KG1 (cell line): ENCODE results near the gene LRRTM3.

Experiments
- DNase-seq: peaks from one replicate; lab custom pipeline; 2025; lab: John Stamatoyannopoulos, UW

LRRTM3 gene

DNA sequence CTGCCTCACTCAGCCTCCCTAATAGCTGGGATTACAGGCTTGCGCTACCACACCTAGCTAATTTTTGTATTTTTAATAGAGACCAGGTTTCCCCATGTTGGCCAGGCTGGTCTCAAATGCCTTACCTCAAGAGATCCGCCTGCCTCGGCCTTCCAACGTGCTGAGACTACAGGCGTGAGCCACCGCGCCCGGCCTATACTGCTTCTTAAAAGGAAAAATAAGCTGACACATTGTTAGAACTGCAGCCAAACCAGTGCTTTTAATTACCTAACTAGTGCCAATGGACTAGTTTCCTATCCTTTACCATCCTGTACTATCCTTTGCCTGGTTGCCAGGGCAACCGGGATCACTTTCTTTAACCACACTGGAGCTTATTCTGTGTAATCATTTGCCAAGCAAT, 108.0 kb downstream of the LRRTM3 start:
- DNase-seq, result no peak

DNA sequence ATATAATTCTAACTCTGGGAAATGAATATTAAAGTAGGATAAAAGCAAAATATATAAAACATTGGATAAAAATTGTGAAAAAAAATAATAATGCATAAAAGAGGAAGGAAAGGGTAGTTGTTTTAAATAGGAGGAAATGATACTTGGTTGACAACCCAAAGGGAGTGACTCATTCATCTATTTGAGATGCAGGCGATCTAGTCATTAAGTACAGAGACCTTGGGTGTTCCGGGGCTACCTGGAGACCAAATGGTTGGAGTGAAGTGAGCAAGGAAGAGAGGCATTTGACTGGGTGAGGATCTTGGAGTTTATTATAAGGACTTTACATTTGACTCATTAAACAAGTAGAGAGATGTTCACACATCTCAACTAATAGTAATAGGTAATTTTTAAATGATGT, 111.0 kb downstream of the LRRTM3 start:
- no peak for DNase-seq

DNA sequence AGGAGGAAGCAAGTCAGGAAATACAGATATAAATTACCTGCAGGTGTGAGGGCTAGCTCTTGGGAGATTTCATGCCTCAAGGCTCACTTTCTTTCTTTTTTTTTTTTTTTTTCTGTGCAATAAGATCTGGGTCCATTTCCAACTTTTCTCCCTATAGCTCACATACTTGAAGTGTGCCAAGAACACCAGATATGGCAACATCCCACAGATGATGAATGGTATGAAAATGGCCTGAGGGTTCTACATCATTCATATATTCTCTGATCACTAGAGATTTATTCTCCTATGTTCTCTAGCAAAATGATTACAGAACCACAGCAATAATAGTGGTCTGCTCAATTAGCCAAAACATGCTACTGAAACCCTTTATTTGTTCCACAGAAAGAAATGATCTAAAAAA, 117.2 kb downstream of the LRRTM3 start:
- no peak for DNase-seq

DNA sequence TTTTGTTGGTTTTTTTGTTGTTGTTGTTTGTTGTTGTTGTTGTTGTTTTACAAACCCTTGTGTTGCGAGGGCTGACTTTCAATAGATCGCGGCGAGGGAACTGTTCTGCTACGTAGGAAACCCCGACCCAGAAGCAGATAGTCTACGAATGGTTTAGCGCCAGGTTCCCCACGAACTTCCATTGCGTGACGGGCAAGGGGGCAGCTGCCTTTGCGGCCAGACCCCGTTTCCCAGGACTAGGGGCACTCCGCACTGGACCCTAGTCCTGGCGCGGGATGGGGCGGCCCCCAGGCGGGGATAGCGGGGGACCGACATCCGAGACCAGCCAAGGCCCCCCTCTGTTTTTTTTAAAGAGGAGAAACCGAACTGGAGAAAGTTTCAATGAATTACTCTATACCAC, 119.6 kb downstream of the LRRTM3 start:
- no peak for DNase-seq

DNA sequence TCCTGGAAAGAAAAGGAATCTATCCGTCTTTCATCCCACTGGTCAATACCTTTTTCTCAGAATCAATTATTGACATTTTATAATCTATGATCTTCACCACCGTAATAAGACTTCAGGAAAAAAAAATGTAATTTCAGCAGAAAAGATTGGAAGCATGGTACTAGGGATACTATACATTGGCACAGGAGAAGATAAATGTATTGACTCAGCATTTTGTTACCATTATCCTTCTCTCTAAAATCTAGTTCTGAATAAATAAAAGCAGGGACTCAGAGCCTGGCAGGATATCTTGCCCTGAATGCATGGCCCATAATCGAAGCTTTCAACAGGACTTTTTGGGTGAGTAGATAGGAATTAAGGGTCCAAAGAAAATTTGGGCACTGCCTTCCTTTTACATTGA, 120.7 kb downstream of the LRRTM3 start:
- no peak for DNase-seq

DNA sequence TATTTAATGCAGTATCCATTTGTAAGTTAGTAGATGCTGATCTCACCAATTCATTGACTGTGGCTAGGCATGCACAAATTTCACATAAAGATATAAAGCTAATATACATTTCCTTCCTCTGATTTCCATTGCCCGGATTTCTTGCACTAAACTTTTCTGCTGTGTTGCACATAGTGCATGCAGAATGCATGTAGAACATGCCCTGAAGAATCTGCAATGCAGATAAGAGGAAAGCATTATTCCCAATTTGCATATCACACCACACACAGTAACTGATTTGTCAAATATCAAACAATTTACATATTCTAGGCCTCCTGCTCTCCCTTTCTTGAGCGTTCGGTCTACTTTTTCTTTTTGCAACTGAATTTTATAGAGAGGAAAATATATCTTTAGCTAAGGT, 124.2 kb downstream of the LRRTM3 start:
- no peak for DNase-seq

DNA sequence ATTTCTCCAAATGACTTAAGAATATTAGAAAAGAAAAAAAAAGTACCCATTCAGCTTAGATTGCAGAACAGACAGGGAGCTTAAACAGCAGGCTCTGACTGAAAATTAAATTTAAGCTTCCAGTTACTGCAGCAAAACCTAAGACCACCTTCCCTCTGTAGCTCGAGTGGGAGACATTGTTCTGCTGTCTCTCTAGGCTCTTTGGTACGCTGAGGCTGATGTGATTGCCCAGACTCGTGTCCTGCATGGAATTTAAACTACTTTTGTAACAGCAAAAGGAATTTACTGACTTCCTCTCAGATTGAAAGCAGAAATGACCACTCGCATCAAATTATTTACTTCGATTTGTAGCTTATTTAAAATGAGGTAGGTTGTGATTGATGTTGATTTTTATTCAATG, 124.6 kb downstream of the LRRTM3 start:
- no peak for DNase-seq

DNA sequence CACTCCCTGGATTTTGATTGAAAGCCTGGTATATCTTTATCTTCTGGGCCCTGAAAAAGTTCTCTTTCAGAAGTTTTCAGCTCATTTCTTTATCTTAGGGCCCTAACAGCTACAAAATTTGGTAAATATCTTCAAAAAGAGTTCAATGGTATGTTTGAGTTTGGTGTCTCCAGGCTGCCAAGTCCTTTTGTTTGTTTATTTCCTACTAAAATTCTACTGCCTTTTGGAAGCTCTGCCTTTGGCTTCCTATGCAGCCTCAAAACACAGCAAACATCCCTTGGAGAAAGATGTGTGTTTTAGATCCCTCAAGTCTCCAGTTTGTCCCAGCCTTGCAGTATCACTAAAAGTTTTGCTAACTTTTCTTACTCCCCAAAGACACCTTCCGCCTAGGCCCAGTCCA, 146.8 kb downstream of the LRRTM3 start:
- no peak for DNase-seq

DNA sequence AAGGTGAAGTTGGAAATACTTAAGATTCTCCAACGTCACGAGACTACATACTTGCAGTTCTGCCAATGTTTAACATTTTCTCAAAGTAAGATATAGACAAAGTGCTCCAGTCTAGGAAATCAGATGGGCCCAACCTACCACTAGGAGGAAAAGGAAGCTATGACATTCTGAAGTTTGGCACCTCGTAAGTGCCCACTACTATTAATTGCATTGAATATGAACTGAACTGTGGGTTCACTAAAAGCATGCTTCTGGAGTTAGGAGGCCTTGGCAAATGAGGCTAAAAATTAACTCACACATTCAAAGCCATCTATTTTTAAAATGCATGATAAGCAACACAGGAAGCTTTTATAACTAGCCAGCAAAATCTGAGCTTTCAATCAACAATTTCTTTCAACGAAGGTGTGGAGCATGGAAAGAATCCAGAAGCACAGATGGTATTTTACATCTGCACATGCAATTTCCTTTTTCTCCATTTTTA, 149.7 kb downstream of the LRRTM3 start:
- no peak for DNase-seq

DNA sequence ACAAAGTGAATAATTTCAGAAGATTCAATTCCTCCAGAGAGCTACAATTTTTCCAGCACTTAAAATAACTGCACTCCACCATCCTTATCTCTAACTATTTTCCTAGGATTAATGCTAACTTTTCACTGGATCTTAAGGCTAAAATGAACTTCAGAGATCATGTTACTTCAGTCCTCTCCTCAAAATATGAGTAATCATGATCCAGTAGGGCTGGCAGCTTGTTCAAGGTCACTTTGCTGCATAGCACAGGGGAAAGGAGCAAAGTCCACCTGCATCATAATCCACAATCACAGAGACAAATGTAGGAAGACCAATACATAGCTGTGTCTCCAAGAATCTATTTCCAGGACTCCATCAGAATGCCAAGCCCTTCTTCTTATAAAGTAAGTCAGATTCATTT, 150.3 kb downstream of the LRRTM3 start:
- DNase-seq, result no peak

DNA sequence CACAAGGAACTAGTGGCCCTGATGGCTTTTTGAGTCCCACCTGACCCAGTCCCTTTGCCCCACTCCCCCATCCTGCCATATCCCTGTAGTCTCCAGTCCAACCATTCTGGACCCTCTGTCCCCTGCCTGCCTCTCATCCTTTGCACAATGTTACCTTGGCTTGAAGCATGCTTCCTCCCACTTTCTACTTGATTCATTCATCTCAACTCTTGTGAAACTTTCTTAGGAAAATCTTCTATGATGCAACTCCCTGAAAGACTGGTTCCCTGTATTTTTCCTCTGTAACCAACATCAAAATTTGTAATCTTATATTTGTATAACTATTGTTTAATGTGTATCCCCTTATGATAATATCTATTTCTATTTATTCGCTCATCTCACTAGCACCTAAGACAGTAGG, 151.5 kb downstream of the LRRTM3 start:
- DNase-seq, result no peak

DNA sequence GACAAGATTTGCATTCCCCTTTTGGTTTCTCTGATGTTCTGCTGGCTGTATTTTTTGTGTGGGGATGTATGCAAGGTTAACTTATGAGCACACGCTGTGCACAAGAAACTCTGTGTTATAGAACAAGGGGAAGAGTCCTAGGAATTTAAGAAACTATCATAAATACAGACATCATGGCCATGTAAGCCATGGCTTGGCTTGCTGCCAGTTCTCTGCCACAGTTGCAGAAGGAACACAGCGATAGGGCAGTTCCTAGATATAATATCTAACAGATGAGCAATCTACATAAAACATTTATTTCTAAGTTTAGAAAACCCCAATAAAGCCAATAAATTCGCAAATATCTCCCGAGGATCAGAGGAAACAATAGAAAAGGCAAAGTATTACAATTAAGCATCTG, 153.3 kb downstream of the LRRTM3 start:
- DNase-seq, result no peak

DNA sequence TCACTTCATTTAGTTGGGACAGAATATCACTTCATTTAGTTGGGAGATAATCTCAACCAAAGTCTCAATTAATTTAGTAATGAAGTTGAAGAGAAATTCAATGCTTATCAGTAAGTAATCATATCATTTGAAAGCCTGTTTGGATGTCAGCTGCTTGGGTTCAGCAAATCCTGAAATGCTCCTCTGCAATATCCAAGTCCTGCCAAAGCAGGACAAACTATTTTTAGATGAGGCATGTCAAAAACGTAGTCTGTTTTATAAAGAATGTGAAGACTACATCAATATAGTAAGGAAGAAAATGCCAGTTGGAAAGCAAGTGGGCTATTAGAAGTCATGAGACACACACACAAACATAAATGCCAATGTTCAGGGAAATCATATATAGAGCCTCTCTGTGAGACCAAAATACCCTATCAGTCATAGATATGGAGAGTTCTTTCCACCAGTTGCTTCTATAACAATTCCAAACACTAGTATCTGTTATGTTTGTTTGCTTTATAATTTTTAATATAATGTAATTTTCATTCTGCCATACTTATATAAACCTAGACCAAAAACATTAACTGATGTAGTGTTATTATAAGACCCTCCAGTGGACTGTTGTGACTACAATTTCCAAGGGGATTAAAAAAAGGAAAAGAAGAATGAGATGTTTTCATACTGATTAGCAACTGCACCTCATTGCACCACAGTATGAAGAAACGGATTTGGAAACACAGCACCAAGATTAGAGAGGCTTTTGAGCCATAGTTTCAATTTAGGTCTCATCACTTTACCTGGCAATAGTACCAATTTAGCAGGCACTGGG, 160.7 kb downstream of the LRRTM3 start:
- DNase-seq, result no peak

DNA sequence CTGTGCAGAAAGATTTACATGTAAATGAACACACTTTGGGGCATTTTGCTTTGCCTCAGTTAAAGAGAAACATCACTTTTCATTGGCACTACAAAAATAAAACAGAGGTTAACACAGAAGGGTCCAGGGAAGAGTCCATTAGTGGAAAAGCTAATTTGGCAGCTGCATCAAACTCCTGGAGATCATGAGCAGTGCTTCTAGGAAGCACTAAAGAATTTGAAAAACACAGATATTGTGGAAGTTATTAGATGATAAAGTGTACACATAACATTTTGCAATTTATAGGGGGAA, 161.2 kb downstream of the LRRTM3 start:
- no peak for DNase-seq

DNA sequence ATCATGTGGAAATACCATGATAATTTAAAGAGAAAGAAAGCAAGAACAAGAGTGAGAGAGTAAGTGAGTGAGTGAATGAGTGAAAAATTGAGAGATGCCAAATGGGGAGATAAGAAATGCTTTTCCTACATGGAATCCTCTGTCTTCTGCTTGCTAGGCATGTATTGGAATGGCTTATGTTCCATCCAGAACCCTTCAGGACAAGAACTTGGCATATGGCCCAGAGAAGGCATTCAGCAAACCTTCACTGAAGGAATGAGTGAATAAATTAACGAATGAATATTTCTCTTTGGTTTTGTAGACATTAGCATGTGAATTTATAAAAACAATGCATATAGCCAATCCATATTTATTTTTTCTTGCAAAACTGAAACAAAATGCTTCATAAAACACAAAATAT, 162.2 kb downstream of the LRRTM3 start:
- no peak for DNase-seq

DNA sequence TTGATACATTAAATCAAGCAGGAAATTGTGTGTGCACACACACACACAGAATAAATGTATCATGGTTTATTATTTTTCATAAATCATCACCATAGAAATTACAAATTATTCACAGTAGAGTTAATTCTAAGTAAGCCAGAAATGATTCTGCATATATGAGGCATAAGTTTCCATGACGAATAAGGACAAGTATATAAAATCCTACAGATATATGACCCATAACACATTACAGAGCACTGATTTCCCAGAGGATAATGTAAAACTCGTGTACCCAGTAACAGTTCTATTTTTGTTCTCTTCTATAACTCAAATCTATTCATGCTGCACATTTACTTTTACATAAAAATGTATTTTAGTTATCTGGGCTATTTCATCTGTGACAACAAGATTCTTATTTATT, 169.7 kb downstream of the LRRTM3 start:
- no peak for DNase-seq

DNA sequence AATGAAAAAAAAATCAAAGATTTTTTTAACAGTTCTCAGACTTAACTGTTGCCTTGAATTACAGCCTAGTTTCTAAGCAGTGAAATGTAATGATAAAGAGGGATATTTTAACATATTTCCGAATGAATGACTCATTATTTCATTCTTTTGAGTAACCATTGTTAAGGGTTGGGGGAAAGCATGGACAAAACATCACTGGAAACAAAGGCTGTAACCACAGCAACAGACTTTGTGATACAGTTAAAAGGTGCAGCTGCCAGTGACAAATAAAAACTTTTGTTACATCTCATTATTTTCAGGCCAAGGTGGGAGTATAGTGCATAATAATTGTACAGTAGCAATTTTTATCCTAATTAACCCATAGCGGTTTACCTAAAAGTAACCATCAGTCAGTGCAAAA, 172.6 kb downstream of the LRRTM3 start:
- DNase-seq, result no peak

DNA sequence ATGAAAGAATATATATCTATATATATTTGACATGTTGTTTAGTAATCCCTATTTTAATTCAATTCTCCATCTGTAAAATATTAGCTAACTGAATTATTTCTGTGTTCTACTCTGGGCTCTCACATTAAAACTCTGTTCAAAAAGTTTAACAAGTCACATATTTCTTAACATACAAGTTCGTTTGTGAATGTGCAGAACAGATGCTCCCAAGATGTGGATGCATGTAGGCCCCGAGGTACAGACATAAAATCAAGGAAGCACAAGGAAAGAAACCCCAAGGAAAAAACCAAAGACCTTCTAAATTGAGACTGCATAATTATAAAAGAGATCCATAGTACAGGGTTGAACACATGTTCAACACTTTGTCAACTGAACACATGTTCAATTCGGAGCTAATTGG, 175.1 kb downstream of the LRRTM3 start:
- DNase-seq, result no peak

DNA sequence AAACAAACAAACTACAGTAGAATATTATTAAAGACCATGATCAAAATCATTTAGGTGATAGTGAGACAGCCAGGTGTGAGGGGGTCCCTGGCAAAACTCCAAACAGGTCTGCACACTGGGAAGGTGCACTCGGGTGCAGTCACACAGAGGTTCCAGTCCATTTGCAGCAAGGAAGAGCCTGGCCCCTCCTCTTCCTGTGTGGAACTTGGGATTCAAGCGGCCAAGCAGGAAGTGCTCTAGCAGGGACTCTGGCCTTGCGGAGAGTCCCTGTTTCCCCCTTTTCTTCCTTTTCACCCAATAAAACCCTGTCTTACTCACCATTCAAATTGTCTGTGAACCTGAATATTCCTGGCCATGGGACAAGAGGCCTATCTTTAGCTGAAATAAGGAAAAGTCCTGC, 181.8 kb downstream of the LRRTM3 start:
- no peak for DNase-seq

DNA sequence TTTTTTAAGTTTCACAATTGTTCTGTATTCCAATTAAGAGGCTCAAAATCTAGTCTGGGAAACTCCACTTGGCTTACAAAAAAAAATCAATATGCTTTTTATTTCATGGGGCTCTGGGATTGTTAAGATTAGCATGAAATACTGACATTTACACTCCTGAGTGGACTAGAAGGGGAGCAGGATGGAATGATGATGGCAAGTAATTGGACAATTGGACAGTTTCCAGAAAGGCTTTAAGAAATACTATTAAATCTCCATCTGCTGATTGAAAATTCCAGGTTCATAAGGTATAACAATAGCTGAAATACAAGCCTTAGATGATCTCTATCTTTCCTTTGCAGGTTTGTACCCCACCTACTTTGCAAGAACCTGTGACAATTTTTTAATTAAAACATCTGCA, 184.4 kb downstream of the LRRTM3 start:
- DNase-seq, result no peak

DNA sequence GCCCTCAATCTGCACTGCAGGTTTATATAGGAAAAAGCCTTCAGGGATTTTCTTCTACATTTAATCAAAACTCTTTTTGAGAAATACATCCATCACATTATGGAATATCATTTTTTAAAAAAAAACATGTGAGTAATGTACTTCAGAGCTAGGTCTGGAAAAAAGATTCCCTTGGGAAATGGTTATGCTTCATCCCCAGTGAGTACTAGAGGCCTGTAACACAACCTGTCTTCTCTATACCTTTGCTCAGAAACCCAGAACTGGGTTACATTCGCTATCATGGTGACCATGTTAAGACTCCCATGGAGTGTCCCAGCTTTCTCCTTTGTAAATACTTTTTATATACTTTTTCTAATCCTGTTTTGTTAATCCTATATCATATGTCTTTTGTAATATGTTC, 186.9 kb downstream of the LRRTM3 start:
- no peak for DNase-seq

DNA sequence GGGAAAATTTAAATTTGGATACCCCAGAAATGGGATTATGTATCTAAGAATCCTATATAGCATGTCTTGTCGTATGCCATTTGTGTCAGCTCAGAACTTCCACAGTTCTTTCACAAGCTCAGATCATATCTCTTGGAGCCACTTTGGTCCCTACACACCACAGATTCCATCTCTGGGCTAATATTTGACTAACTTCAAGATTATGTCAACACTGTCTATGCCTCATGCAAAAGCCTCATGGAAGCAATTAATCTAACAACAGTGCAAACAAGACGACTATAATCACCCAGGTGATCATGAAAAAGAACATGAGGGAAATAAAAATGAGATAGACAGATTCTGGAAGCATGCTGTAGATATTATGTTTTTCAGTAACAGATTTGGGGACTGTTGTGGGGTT, 189.1 kb downstream of the LRRTM3 start:
- DNase-seq, result no peak

DNA sequence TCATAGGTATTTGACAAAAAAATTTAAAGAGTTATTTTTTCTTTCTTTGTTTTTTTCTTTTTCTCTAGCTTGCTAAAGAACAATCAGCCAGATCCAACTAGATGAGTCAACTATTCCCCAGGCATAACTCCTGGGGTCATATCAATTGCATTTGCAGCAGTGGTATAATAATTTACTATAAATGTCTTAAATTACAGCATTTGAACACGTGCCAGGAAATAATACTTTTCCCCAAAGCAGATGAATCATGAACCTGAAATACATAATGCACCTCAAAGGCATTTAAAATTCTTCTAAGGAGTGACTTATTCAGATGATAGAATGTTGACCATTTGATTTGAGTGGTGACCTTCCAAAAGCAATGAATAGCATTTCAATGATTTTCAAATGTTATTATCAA, 190.1 kb downstream of the LRRTM3 start:
- no peak for DNase-seq

DNA sequence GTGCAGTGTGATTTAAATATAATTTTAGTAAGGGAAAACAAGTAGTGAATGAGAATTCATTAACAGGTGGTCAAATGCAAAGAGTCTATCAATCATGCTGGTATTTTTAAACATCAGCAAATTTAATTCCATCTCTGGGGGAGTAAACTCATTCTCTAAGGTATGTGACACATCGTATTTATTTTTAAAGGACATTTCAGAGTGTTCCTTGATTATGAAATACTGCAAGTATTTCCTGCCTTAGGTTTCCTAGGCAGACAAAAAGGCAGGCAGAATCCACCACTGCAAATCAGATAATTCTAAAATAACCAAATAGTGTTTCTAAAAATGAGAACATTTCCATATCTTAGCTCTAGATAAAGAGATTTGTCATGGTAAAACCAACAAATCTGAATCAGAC, 193.8 kb downstream of the LRRTM3 start:
- DNase-seq, result no peak

DNA sequence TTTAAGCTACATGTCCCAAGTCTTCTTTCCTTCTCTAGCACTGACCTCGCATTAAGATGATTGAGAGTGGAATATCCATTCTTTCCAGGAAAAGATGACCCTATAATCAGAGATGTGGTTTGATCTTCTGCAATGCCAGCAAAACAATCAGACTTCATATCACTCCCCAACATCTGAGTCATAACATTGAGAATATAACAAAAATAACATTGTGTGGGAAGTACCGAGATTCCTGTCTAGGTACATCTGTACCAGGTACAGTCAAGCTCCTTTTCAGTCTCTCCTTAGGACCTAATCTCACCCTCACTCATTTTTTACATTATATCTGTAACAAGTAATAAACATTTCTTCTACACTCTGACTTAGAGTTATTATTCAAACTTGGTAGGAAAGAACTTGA, 201.6 kb downstream of the LRRTM3 start:
- DNase-seq, result no peak
